HepG2 (cell line): ENCODE measurements around the gene LRRC8E. TPM values are rescaled to one million over a fixed set of nuclear protein-coding genes. Genes with fewer than 3 reads are reported as not detected.

ENCODE experiments used
- AHDC1 ChIP-seq: sonication (generic); formaldehyde crosslinking; IDR thresholded peaks from 2 replicates; pipeline ENCODE4 v1.5.1; 2020; ENCODE audit warnings: mild to moderate bottlenecking, missing genetic modification reagents, borderline replicate concordance
- DBP ChIP-seq: sonication (generic); formaldehyde crosslinking; IDR thresholded peaks from 2 replicates; pipeline ENCODE4 v1.4.0; 2020; ENCODE audit warnings: missing genetic modification reagents; ENCODE audit errors: not compliant biosample characterization
- DRAP1 ChIP-seq: IDR thresholded peaks from 2 replicates; pipeline ENCODE4 v1.6.1; 2016; ENCODE audit warnings: missing genetic modification reagents, missing compliant biosample characterization
- HDAC2 ChIP-seq: sonication (generic); formaldehyde crosslinking; IDR thresholded peaks from 2 replicates; pipeline ENCODE4 v1.4.0; 2020; ENCODE audit warnings: missing genetic modification reagents
- MAF1 ChIP-seq: sonication (generic); formaldehyde crosslinking; IDR thresholded peaks from 2 replicates; pipeline ENCODE4 v1.5.0; 2020; ENCODE audit warnings: missing genetic modification reagents, borderline replicate concordance
- ZNF563 ChIP-seq: sonication (generic); formaldehyde crosslinking; IDR thresholded peaks from 2 replicates; pipeline ENCODE4 v1.8.0; 2022; ENCODE audit warnings: mild to moderate bottlenecking, moderate library complexity, missing genetic modification reagents
- ZNF891 ChIP-seq: sonication (generic); formaldehyde crosslinking; IDR thresholded peaks from 2 replicates; pipeline ENCODE4 v1.5.0; 2020; ENCODE audit warnings: mild to moderate bottlenecking, missing genetic modification reagents
- polyA plus RNA-seq, 8 experiments: library from polyadenylated mRNA; depleted of rRNA in 3 of 8; stranded (reverse) in 7 of 8; unstranded in 1 of 8; fragments of >200 nt; fragmentation: Illumina TruSeq in 4 of 8; extraction: Trizol in 4 of 8; gene quantifications; 2 replicates each; pipeline versions ENCODE4 v1.2.1 to v1.2.3, GENCODE V29; 2011 to 2016; ENCODE audit warnings: low read depth in 4 of 8, missing spikeins in 1 of 8, mixed read lengths in 1 of 8; ENCODE audit not compliant: insufficient read depth in 1 of 8
- total RNA-seq, 5 experiments: library from RNA; depleted of rRNA; stranded (reverse); fragments of >200 nt; fragmentation: Illumina TruSeq; extraction: Trizol; gene quantifications; 2 replicates each; pipeline ENCODE4 v1.2.3, GENCODE V29; 2016; ENCODE audit warnings: low read depth in 1 of 5
- TF ChIP-seq, protein P1 (sequence below): sonication (generic); formaldehyde crosslinking; IDR thresholded peaks from 2 replicates; pipeline ENCODE4 v1.4.0; 2020; ENCODE audit warnings: mild to moderate bottlenecking, missing genetic modification reagents
- TF ChIP-seq, protein P2 (sequence below): sonication (generic); formaldehyde crosslinking; IDR thresholded peaks from 2 replicates; pipeline ENCODE4 v1.4.0; 2020; ENCODE audit warnings: mild to moderate bottlenecking, missing genetic modification reagents, borderline replicate concordance

The LRRC8E gene
- total and polyA plus RNA-seq, 2 of the 13 experiments (the other 11 are each of a cell fraction or from before 2014, with no cell fraction given) = 8.0 to 10.3 TPM

- TF ChIP-seq, protein P1, sequence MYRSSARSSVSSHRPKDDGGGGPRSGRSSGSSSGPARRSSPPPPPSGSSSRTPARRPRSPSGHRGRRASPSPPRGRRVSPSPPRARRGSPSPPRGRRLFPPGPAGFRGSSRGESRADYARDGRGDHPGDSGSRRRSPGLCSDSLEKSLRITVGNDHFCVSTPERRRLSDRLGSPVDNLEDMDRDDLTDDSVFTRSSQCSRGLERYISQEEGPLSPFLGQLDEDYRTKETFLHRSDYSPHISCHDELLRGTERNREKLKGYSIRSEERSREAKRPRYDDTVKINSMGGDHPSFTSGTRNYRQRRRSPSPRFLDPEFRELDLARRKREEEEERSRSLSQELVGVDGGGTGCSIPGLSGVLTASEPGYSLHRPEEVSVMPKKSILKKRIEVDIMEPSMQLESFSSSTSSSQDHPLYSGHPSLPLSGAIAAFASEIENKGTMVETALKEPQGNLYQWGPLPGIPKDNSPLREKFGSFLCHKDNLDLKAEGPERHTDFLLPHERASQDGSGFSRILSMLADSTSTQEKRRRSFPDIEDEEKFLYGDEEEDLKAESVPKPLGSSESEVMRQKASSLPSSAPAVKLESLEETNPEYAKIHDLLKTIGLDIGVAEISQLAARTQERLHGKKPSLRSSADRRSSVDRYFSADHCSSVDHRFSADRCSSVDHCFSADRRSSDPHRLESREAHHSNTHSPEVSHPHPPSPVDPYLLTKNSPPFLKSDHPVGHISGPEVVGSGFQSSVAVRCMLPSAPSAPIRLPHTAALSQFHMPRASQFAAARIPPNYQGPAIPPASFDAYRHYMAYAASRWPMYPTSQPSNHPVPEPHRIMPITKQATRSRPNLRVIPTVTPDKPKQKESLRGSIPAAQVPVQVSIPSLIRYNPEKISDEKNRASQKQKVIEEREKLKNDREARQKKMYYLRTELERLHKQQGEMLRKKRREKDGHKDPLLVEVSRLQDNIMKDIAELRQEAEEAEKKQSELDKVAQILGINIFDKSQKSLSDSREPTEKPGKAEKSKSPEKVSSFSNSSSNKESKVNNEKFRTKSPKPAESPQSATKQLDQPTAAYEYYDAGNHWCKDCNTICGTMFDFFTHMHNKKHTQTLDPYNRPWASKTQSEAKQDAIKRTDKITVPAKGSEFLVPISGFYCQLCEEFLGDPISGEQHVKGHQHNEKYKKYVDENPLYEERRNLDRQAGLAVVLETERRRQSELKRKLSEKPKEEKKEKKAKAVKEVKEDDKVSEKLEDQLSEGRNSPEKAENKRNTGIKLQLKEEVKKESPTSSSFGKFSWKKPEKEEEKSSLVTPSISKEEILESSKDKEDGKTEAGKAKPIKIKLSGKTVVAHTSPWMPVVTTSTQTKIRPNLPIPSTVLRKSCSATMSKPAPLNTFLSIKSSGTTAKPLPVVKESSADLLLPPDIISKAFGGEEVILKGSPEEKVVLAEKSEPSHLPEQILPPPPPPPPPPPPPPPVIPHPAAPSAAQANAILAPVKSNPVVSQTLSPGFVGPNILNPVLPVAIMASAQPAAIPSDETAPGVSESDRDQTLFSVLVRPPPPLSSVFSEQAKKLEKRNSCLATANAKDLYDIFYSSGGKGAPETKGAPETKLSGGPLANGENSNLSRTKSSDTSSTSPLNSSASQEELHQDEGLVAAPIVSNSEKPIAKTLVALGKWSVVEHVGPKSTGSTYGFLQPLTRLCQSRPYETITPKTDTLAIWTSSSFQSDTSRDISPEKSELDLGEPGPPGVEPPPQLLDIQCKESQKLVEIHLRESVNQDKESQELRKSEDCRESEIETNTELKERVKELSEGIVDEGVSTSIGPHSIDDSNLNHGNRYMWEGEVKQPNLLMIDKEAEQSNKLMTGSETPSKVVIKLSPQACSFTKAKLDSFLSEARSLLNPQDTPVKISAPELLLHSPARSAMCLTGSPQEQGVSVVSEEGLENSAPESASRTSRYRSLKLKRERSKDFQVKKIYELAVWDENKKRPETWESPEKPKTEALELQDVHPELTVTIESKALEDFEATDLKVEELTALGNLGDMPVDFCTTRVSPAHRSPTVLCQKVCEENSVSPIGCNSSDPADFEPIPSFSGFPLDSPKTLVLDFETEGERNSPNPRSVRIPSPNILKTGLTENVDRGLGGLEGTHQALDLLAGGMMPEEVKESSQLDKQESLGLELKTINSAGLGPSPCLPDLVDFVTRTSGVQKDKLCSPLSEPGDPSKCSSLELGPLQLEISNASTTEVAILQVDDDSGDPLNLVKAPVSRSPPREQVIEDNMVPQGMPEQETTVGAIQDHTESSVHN = 0 out of 2 replicates have a peak, but pooled peaks have one; percentile 40
- TF ChIP-seq AHDC1 (CRISPR knock-in tag) = 0 out of 2 replicates have a peak, but pooled peaks have one; percentile 25
- TF ChIP-seq HDAC2 (CRISPR knock-in tag) = peak; percentile 48; the same call in 1 of the 2 replicates
- 0 out of 2 replicates have a peak, but pooled peaks have one; percentile 36 for TF ChIP-seq MAF1
- peak; percentile 74; the same call in 1 of the 2 replicates for TF ChIP-seq ZNF891 (CRISPR knock-in tag)
- TF ChIP-seq, protein P2, sequence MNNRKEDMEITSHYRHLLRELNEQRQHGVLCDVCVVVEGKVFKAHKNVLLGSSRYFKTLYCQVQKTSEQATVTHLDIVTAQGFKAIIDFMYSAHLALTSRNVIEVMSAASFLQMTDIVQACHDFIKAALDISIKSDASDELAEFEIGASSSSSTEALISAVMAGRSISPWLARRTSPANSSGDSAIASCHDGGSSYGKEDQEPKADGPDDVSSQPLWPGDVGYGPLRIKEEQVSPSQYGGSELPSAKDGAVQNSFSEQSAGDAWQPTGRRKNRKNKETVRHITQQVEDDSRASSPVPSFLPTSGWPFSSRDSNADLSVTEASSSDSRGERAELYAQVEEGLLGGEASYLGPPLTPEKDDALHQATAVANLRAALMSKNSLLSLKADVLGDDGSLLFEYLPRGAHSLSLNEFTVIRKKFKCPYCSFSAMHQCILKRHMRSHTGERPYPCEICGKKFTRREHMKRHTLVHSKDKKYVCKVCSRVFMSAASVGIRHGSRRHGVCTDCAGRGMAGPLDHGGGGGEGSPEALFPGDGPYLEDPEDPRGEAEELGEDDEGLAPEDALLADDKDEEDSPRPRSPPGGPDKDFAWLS (CRISPR knock-in tag) = no peak
- 0 out of 2 replicates have a peak, but pooled peaks have one; percentile 32 for TF ChIP-seq ZNF563 (CRISPR knock-in tag)
- TF ChIP-seq DBP (CRISPR knock-in tag) = no peak
- peak; percentile 37; the same call in 1 of the 2 replicates for TF ChIP-seq DRAP1 (CRISPR knock-in tag)
Observed at GRCh38 chr19:7919610-7920518, 31.6 kb downstream of the LRRC8E start, which contains the start of gene SNAPC2 (continued).
